Measurements from ENCODE around the gene BOK. TPM values are rescaled to one million over a fixed set of nuclear protein-coding genes. Genes with fewer than 3 reads are reported as not detected.

BOK gene
- total and polyA plus RNA-seq, 2 of the 4 experiments (the other 2 are of a cell fraction), result 13.3 to 34.4 TPM

GRCh38 chr2:241514553-241514952 is 44.0 kb upstream of the BOK start:
- no peak overlapping the region for H3K14ac ChIP-seq (replicated peaks; ENCODE audit: low read depth, low read length)
- H2BK20ac ChIP-seq (ENCODE audit: low read depth, low read length), result no peak overlapping the region
- H3K9me1 ChIP-seq (ENCODE audit: insufficient read depth, low read length), result peaks cover 12% of the 10 kb centered on the region
- H3K36me3 ChIP-seq (ENCODE audit: control insufficient read depth, insufficient read depth, low read length), result no peaks in the 10 kb centered on the region
- no peak overlapping the region for H3K27ac ChIP-seq (ENCODE audit: insufficient read depth, low read length)
- dilution Hi-C loops (cut with HindIII; ENCODE audit: low sequenced_read_pairs, unreplicated experiment) (no loop called here), in situ Hi-C loops (cut with MboI; ENCODE audit: low sequenced_read_pairs) (no loop called here), intact Hi-C loops (cut with micrococcal nuclease) (no loop called here)
- no peaks in the 10 kb centered on the region for H3K9me3 ChIP-seq (ENCODE audit: control insufficient read depth, insufficient read depth, low read length)
- H3K4me2 ChIP-seq (ENCODE audit: low read depth, low read length), result no peak overlapping the region
- no peak overlapping the region for H2AK9ac ChIP-seq (replicated peaks; ENCODE audit: low read depth, low read length, poor library complexity)
- no peak overlapping the region for H4K5ac ChIP-seq (ENCODE audit: low read depth, low read length)
- no peak overlapping the region for H2AK5ac ChIP-seq (ENCODE audit: low read depth, low read length)
- peak overlapping the region; percentile 46 for H2AFZ ChIP-seq (replicated peaks; ENCODE audit: low read length, poor library complexity)
- H4K91ac ChIP-seq (ENCODE audit: insufficient read depth, low read depth, low read length), result no peak overlapping the region
- ATAC-seq (ENCODE audit: low read depth) (peak; percentile 51), DNase-seq (peak; percentile 12)
- H2BK5ac ChIP-seq (ENCODE audit: low read depth, low read length, poor library complexity, severe bottlenecking), result no peak overlapping the region
- 0 out of 2 replicates have a peak, but pooled peaks cover under 1% of the 10 kb centered on the region for H3K4me1 ChIP-seq (ENCODE audit: control insufficient read depth, insufficient read depth, low read length)
- no peak overlapping the region for H2BK120ac ChIP-seq (ENCODE audit: low read depth, low read length)
- no peak overlapping the region for H3K56ac ChIP-seq (ENCODE audit: extremely low read depth, insufficient read depth, low read length)
- no peak overlapping the region for H2BK15ac ChIP-seq (ENCODE audit: low read depth, low read length)
- no peak overlapping the region for H3K4ac ChIP-seq (ENCODE audit: low read depth, low read length)
- H4K20me1 ChIP-seq (ENCODE audit: insufficient read depth, low read length), result no peaks in the 10 kb centered on the region
- BruUV-seq (replicated peaks), result no TSS peak
- WGBS, 2 experiments (ENCODE audit: extremely low coverage in 2 of 2, insufficient read length in 1 of 2), result no CpG with 5 or more reads among the region's 5 CpGs
- TF ChIP-seq BHLHE40 (IDR thresholded peaks at IDR 0.05; ENCODE audit: low read depth, low read length), result no peak
- TF ChIP-seq RCOR1 (IDR thresholded peaks at IDR 0.05; ENCODE audit: insufficient replicate concordance, low read length), result no peak
- TF ChIP-seq CHD1 (IDR thresholded peaks at IDR 0.05; ENCODE audit: low read depth, low read length), result no peak
- no peak for TF ChIP-seq NFE2L2 (IDR thresholded peaks at IDR 0.05; ENCODE audit: low read depth, low read length)
- TF ChIP-seq MAFK (IDR thresholded peaks at IDR 0.05; ENCODE audit: low read depth, low read length), result no peak
- TF ChIP-seq MXI1 (IDR thresholded peaks at IDR 0.05; ENCODE audit: borderline replicate concordance, low read depth, low read length), result no peak
- no peak for TF ChIP-seq RAD21 (IDR thresholded peaks at IDR 0.05; ENCODE audit: low read length)
- TF ChIP-seq USF2 (IDR thresholded peaks at IDR 0.05; ENCODE audit: low read depth, low read length), result no peak
- TF ChIP-seq CTCF (conservative IDR thresholded peaks at IDR 0.05; ENCODE audit: low read depth, low read length), result no peak
- no peak for TF ChIP-seq POLR2A (IDR thresholded peaks at IDR 0.05; ENCODE audit: low read depth, low read length)
- TF ChIP-seq MAZ (IDR thresholded peaks at IDR 0.05; ENCODE audit: borderline replicate concordance, low read depth, low read length), result no peak
- ChIA-PET POLR2A (ENCODE audit: unreplicated experiment) (no interaction called here), CTCF (no interaction called here)
- H3K27me3 ChIP-seq (ENCODE audit: control insufficient read depth, insufficient read depth, low read length), result no peaks in the 10 kb centered on the region; the same call in 1 of the 2 replicates
- H4K8ac ChIP-seq (ENCODE audit: low read depth in 2 of 2, low read length in 2 of 2), result peak overlapping the region in 1 of 2 experiments; percentile 63; a peak in 1 of 4 replicates
- no peak overlapping the region for H3K9ac ChIP-seq (ENCODE audit: low read depth, low read length)
- no peak overlapping the region for H3K18ac ChIP-seq (ENCODE audit: low read depth, low read length)
- no peak overlapping the region for H3K23ac ChIP-seq (ENCODE audit: low read depth, low read length)
- H3K4me3 ChIP-seq (ENCODE audit: insufficient read depth, low read depth, low read length), result no peak overlapping the region
- peaks cover under 1 to 2% of the 10 kb centered on the region in 2 experiments; a peak in 3 of 4 replicates for H3K79me1 ChIP-seq (ENCODE audit: low read depth in 1 of 2, low read length in 2 of 2)
